ENCODE measurements around the gene FGF22. TPM values are rescaled to one million over a fixed set of nuclear protein-coding genes. Genes with fewer than 3 reads are reported as not detected.
A peak's percentile ranks its signal among the peaks of the same experiment; 100 is the strongest.

Gene FGF22
- total RNA-seq, 6 donors from 2014 or later, result 0.40 to 6.3 (median 1.2) TPM; not detected in 1

- peaks cover 0 to 23% (median 14%) of the 10 kb centered on the region in 4 donors for H3K27me3 ChIP-seq
- 82% methylated on average over 34 to 42 of the region's 42 CpGs for WGBS, 2 donors
- ATAC-seq (ENCODE audit: low FRiP score in 2 of 2), result no peak
These were observed 44.1 kb upstream of the FGF22 start for GRCh38 chr19:595326-596262.

GRCh38 chr19:596263-596655, 43.4 kb upstream of the FGF22 start:
- Histone ChIP-seq H3K4me3 (no peak overlapping the region), H3K36me3 (no peaks in the 10 kb centered on the region), H3K27me3 (peaks cover 0 to 16% (median 7%) of the 10 kb centered on the region in 4 donors), H3K27ac (no peak overlapping the region), H3K4me1 (peaks cover 0 to 2% (median 0%) of the 10 kb centered on the region in 4 donors), H3K9me3 (no peaks in the 10 kb centered on the region)
- peak in 1 of 2 donors; percentile 63 for DNase-seq
- ATAC-seq (ENCODE audit: low FRiP score in 2 of 2), result no peak
- TF ChIP-seq POLR2A (IDR thresholded peaks at IDR 0.05) (no peak), CTCF (IDR thresholded peaks at IDR 0.05) (no peak), POLR2AphosphoS5 (IDR thresholded peaks at IDR 0.05) (no peak), EP300 (IDR thresholded peaks at IDR 0.05) (no peak)
- 84 to 93% methylated on average over 8 to 16 of the region's 16 CpGs for WGBS, 2 donors

More at GRCh38 chr19:595326-596262, 44.1 kb upstream of the FGF22 start:
- Histone ChIP-seq H3K27ac (no peak overlapping the region), H3K9me3 (no peaks in the 10 kb centered on the region), H3K4me1 (peaks cover 1 to 8% (median 3%) of the 10 kb centered on the region in 4 donors), H3K36me3 (no peaks in the 10 kb centered on the region), H3K4me3 (no peak overlapping the region)
- DNase-seq, result peak in 1 of 2 donors; percentile 73
- no peak for TF ChIP-seq POLR2A (IDR thresholded peaks at IDR 0.05)
- no peak for TF ChIP-seq EP300 (IDR thresholded peaks at IDR 0.05)
- TF ChIP-seq POLR2AphosphoS5 (IDR thresholded peaks at IDR 0.05), result no peak

- Histone ChIP-seq H3K4me3 (no peak overlapping the region), H3K36me3 (no peaks in the 10 kb centered on the region), H3K27ac (no peak overlapping the region), H3K27me3 (peaks cover 0 to 2% (median 0%) of the 10 kb centered on the region in 4 donors), H3K9me3 (no peaks in the 10 kb centered on the region), H3K4me1 (no peaks in the 10 kb centered on the region)
- WGBS, 2 donors, result 76 to 80% methylated on average over 14 to 18 of the region's 18 CpGs
- TF ChIP-seq POLR2A (IDR thresholded peaks at IDR 0.05), result no peak
- TF ChIP-seq EP300 (IDR thresholded peaks at IDR 0.05), result no peak
- TF ChIP-seq CTCF (IDR thresholded peaks at IDR 0.05), result no peak
- TF ChIP-seq POLR2AphosphoS5 (IDR thresholded peaks at IDR 0.05), result no peak
- peak in 1 of 2 donors; percentile 68 for DNase-seq
- ATAC-seq (ENCODE audit: low FRiP score in 2 of 2), result no peak
These were observed 42.0 kb upstream of the FGF22 start for GRCh38 chr19:597406-598315.

- no peaks in the 10 kb centered on the region for H3K4me1 ChIP-seq
- H3K36me3 ChIP-seq, result no peaks in the 10 kb centered on the region
- no peaks in the 10 kb centered on the region for H3K27me3 ChIP-seq
- DNase-seq (peak in 1 of 2 donors; percentile 55), ATAC-seq (ENCODE audit: low FRiP score in 2 of 2) (no peak)
- no peak overlapping the region for H3K4me3 ChIP-seq
- no peaks in the 10 kb centered on the region for H3K9me3 ChIP-seq
- TF ChIP-seq CTCF (IDR thresholded peaks at IDR 0.05) (no peak), POLR2A (IDR thresholded peaks at IDR 0.05) (no peak), EP300 (IDR thresholded peaks at IDR 0.05) (no peak), POLR2AphosphoS5 (IDR thresholded peaks at IDR 0.05) (no peak)
- WGBS, 2 donors, result 94 to 95% methylated on average over 28 of the region's 28 CpGs
- no peak overlapping the region for H3K27ac ChIP-seq
These were observed 38.4 kb upstream of the FGF22 start for GRCh38 chr19:601310-601709.

- TF ChIP-seq EP300 (IDR thresholded peaks at IDR 0.05) (no peak), POLR2A (IDR thresholded peaks at IDR 0.05) (no peak), POLR2AphosphoS5 (IDR thresholded peaks at IDR 0.05) (no peak), CTCF (IDR thresholded peaks at IDR 0.05) (no peak)
- 85 to 86% methylated on average over 24 to 25 of the region's 25 CpGs for WGBS, 2 donors
These were observed 37.9 kb upstream of the FGF22 start for GRCh38 chr19:601790-602189.

More at GRCh38 chr19:601790-602189, 37.9 kb upstream of the FGF22 start:
- Histone ChIP-seq H3K4me3 (no peak overlapping the region), H3K36me3 (no peaks in the 10 kb centered on the region), H3K9me3 (no peaks in the 10 kb centered on the region), H3K4me1 (no peaks in the 10 kb centered on the region), H3K27ac (no peak overlapping the region), H3K27me3 (no peaks in the 10 kb centered on the region)
- ATAC-seq (ENCODE audit: low FRiP score in 2 of 2) (no peak), DNase-seq (peak in 1 of 2 donors; percentile 50)

Data from upper lobe of left lung (tissue), 6 donors.